Subcutaneous preadipocyte (primary cell): ENCODE results near the gene OR52L1. TPM values are rescaled to one million over a fixed set of nuclear protein-coding genes. Genes with fewer than 3 reads are reported as not detected.

Experiments
- small RNA-seq: library from RNA; depleted of rRNA; stranded (forward); fragments of <200 nt; gene quantifications from one replicate; pipeline ENCODE3, GENCODE V24; 2012
- total RNA-seq: library from RNA; depleted of rRNA; stranded (reverse); fragments of >200 nt; gene quantifications from 2 replicates; pipeline ENCODE4 v1.2.3, GENCODE V29; 2012

The OR52L1 gene
- total RNA-seq = not detected in 2 replicates

DNA sequence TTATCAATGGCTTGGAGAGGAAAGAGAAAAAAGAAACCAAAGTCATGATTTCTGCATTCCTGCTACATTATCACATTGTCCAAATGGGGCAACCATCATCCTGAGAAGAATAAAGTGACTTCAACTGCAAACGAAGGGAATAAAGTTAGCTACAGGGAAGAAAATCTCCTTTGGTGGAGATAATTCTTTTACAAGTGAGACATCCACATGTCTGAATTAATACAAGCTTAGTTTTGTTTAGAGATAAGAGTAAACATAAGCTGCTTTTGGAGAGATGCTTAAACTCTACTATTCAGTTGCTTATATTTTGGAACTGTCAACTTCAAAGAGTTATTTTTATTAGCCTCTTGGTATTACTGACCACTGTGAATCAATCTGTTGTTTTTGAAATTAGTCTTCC, at the start of gene OR52L1:
TSS of gene OR52L1 (minus strand) at position 101 of the 400 bp plus-strand sequence. CDS start at position 46, 55 bp downstream.

DNA sequence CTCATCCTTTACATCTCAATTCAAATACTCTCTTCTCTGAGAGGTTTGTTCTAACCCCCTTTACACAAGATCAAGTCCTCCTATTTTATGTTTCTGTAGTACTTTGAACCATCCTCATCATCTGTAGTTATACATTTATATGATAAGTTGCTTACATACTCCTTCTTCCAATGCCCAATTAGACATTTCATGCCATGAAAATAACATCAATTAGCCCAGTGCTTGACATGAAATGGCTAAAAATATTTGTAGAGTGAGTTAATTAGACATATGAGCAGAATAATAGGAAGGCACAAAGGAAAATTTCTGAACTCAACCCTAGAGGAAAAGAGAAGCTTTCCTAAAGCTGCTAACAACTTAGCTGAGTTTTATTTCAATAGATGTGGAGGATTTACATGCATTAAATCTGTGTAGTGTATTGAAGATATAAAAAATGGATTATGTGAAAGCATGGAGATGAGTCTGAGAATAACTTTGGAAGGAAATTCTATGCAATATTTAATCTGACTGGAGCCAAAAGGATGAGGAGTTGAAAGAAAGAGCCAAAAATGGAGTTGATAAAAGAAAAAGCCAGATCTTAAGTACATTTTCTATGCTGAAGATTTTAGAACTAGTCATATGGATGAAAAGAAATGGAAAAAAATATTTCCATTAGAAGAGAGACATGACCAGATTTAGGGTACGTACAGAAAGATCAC, 44.1 kb upstream of the OR52L1 start, which contains the start of gene OR56A1:
TSS of gene OR56A1 (minus strand) at position 51 of the 698 bp plus-strand sequence. CDS start 3,066 bp downstream, outside the sequence.

DNA sequence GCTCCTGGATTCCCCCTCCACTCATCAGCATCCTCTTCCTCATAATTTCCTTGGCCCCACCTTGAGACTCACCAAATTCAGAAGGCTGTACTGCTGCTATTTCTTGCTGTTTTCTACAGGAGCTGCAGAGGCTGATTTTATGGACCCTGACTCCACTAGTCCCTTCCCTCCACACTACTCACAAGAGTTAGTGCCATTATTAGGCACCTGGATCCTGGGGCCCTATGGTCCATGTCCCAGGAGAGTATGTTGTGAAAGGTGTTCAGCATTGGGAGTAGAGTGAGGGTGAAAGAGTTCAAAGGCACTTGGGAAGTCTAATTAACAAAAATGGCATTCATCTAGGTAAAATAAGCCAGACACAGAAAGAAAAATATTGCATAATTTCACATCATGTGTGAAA, 20.1 kb upstream of the OR52L1 start, which contains the start of gene OR56A4:
TSS of gene OR56A4 (minus strand) at position 101 of the 400 bp plus-strand sequence. CDS start 3,954 bp downstream, outside the sequence.

DNA sequence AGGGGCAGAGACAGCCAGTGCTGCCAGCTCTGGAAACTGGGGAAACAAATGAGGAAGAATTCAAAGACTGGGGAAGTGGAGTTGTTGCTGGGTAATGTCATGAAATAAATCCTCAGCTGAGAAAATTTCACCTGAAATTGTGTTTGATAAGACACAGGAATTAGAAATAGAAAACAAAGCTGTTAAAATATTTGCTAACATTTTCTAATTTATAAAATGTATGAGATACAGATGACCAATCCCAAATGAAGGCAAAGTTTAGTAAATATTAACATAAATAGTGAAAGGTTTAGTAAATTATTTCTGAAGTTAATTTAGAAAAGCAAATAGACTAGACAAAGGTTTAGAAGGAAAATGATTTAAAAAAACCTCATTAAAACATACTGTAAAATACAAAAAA, 18.4 kb downstream of the OR52L1 start, which contains the start of gene OR56A5:
TSS of gene OR56A5 (minus strand) at position 101 of the 400 bp plus-strand sequence. CDS start at position 101, 0 bp downstream.

DNA sequence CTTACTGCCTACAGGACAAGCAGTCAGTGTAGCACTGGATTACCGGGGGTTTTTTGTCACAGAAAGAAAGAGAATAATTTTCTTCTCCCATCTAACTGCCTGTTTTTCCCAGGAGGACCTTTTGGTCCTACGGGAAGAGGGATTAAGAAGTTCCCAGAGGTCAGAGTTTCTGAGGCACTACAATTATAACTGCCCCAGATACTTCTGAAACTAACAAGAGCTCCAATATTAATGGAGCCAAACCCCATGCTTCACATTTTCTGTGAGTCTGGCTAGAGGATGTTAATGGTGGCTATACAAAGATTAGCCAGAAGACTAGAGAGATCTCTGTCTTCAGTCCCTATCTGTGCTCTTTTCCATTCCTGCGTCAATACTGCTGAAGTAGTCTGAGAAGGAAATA, 44.8 kb downstream of the OR52L1 start, which contains the start of gene OR56A3:
TSS of gene OR56A3 (plus strand) at position 301 of the 400 bp plus-strand sequence. CDS start 5,096 bp downstream, outside the sequence.

Small RNA genes lying within 50 kb of the gene (small RNA-seq; reads per million reads assigned to genes)
- gene RNA5SP329 = not detected

Other genes with a start within 250 kb of the OR52L1 start
- gene OR52N4, start 232.7 kb downstream of the OR52L1 start, total RNA-seq = not detected in 2 replicates
- not detected in 2 replicates for gene OR52N5, start 203.6 kb downstream of the OR52L1 start, total RNA-seq
- gene OR52N1, start 195.7 kb downstream of the OR52L1 start, total RNA-seq = not detected in 2 replicates
- gene OR52N2, start 178.1 kb downstream of the OR52L1 start, total RNA-seq = not detected in 2 replicates
- not detected in 2 replicates for gene OR52E6, start 145.1 kb downstream of the OR52L1 start, total RNA-seq
- gene OR52E8, start 129.3 kb downstream of the OR52L1 start, total RNA-seq = not detected in 2 replicates
- not detected in 2 replicates for gene OR52E4, start 106.4 kb downstream of the OR52L1 start, total RNA-seq
- gene OR52E5, start 93.8 kb downstream of the OR52L1 start, total RNA-seq = not detected in 2 replicates
- not detected in 2 replicates for gene OR56A3, start 44.7 kb downstream of the OR52L1 start, total RNA-seq
- not detected in 2 replicates for gene OR56A5, start 18.5 kb downstream of the OR52L1 start, total RNA-seq
- gene OR56A4, start 20.0 kb upstream of the OR52L1 start, total RNA-seq = not detected in 2 replicates
- gene OR56A1, start 43.8 kb upstream of the OR52L1 start, total RNA-seq = not detected in 2 replicates
- not detected in 2 replicates for gene OR56B4, start 120.7 kb upstream of the OR52L1 start, total RNA-seq
- gene OR52B2, start 183.3 kb upstream of the OR52L1 start, total RNA-seq = under 0.01 TPM in 1 of 2 replicates, not detected in the other
- not detected in 2 replicates for gene OR52W1, start 212.2 kb upstream of the OR52L1 start, total RNA-seq
- not detected in 2 replicates for gene C11orf42, start 218.6 kb upstream of the OR52L1 start, total RNA-seq
- gene FHIP1B, start 247.7 kb upstream of the OR52L1 start, total RNA-seq = 13.2 and 19.2 TPM in 2 replicates